ENCODE results near the gene ZNF879. TPM values are rescaled to one million over a fixed set of nuclear protein-coding genes. Genes with fewer than 3 reads are reported as not detected.

Gene ZNF879
- total RNA-seq, 1 donor from 2014 or later, result 7.2 TPM

DNA sequence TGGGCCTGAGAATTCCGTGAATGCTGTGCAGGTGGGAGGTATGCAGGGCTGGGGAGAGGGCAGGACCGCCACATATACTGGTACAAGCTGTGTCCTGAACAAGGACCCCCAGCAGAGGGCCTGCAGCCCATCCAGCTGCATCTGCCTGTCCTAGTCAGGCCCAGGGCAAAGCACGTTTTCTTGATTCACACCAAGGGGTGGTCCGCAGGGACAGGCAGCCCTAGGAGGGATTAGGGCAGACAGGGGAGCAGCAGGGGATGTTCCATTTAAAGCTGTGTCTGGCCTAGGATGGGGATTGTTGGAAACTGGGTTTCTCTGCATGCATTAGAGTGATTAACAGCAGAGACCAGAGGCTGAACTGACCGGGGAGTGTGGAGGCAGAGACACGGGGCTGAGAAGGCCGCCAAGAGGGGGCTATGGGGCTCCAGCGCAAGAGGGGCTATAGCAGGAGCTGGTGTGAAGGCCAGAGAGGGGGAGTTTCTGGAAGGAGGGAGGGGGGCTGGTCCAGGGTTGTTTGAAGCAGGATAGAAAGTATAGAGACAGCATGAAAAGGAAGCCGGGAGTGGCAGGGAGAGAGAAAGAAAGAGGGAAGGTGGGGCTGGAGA is 31.2 kb upstream of the ZNF879 start:
- no peaks in the 10 kb centered on the region for H3K36me3 Mint-ChIP-seq

DNA sequence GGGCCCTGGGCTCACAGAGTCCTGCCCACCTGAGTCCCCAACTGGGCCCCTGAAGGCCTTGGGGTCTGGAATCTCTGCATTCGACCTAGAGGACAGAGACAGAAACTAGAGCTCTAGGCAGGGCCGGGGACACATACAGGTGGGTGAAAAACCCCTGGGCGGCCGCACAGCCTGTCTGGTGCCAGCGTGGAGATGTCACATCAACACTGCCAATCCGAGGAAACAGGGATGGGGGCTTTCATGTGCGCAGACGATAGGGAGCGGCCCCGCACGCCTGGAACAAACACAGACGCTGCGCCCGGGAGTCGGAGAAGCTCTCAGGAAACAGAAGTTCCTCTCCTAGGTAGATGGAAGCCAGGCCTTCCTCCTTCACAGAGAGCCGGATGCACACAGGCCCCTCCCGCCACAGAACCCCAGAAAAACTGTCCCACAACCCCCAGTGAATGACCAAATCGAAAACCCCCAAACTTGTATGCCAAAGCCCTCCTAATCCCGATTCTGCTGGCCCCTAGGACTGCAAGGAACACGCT is 30.3 kb upstream of the ZNF879 start:
- H3K4me1 Mint-ChIP-seq (ENCODE audit: unreplicated experiment), result no peaks in the 10 kb centered on the region
- no peak overlapping the region for H3K27ac Mint-ChIP-seq
- H3K9me3 Mint-ChIP-seq, result no peaks in the 10 kb centered on the region
- TF ChIP-seq, protein P1, sequence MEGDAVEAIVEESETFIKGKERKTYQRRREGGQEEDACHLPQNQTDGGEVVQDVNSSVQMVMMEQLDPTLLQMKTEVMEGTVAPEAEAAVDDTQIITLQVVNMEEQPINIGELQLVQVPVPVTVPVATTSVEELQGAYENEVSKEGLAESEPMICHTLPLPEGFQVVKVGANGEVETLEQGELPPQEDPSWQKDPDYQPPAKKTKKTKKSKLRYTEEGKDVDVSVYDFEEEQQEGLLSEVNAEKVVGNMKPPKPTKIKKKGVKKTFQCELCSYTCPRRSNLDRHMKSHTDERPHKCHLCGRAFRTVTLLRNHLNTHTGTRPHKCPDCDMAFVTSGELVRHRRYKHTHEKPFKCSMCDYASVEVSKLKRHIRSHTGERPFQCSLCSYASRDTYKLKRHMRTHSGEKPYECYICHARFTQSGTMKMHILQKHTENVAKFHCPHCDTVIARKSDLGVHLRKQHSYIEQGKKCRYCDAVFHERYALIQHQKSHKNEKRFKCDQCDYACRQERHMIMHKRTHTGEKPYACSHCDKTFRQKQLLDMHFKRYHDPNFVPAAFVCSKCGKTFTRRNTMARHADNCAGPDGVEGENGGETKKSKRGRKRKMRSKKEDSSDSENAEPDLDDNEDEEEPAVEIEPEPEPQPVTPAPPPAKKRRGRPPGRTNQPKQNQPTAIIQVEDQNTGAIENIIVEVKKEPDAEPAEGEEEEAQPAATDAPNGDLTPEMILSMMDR (conservative IDR thresholded peaks at IDR 0.05), result no peak
- peaks cover 60% of the 10 kb centered on the region for H3K27me3 Mint-ChIP-seq
- no peaks in the 10 kb centered on the region for H3K36me3 Mint-ChIP-seq
- no peak for DNase-seq (ENCODE audit: extremely low spot score, unreplicated experiment)
- H3K4me3 Mint-ChIP-seq, result peak overlapping the region; percentile 51

More for the DNA sequence above, 31.2 kb upstream of the ZNF879 start:
- H3K9me3 Mint-ChIP-seq, result no peaks in the 10 kb centered on the region
- peaks cover 51% of the 10 kb centered on the region for H3K27me3 Mint-ChIP-seq
- no peaks in the 10 kb centered on the region for H3K4me1 Mint-ChIP-seq (ENCODE audit: unreplicated experiment)
- peak overlapping the region; percentile 44 for H3K4me3 Mint-ChIP-seq
- TF ChIP-seq, protein P1 (conservative IDR thresholded peaks at IDR 0.05), result no peak
- no peak for DNase-seq (ENCODE audit: extremely low spot score, unreplicated experiment)
- no peak overlapping the region for H3K27ac Mint-ChIP-seq

DNA sequence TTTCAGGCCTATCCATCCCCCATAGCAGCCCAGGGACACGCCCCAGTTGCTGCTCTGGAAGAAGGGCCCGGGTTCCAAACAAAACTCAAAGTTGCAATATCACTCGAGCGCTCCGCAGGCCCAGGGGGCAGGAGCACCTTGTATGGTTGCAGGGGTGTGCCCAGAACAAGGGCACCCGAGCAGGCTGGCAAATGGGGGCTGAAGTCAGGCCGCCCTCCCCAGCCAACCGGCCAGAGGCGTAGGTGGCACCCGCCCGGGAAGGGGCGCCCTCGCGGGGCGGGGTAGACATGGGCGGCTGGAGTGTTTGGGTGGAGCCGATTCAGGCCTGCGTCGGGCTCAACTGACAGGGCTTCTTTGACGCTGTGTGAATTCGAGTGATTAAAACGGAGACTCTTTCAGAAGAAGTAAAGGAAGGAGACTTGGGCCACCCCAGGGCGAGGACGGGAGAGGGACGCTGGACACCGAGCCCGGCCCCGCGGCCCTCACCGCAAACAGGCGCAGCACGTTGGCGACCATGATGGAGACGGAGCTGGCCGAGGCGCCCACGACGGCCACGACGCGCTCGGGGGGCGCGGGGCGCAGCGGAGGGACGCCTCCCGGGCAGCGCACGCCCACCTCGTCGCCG is 29.5 kb upstream of the ZNF879 start:
- TF ChIP-seq, protein P1 (conservative IDR thresholded peaks at IDR 0.05), result no peak
- no peak for DNase-seq (ENCODE audit: extremely low spot score, unreplicated experiment)
- no peaks in the 10 kb centered on the region for H3K4me1 Mint-ChIP-seq (ENCODE audit: unreplicated experiment)
- peaks cover 65% of the 10 kb centered on the region for H3K27me3 Mint-ChIP-seq
- H3K4me3 Mint-ChIP-seq, result no peak overlapping the region
- H3K36me3 Mint-ChIP-seq, result no peaks in the 10 kb centered on the region
- H3K9me3 Mint-ChIP-seq, result no peaks in the 10 kb centered on the region
- H3K27ac Mint-ChIP-seq, result no peak overlapping the region

DNA sequence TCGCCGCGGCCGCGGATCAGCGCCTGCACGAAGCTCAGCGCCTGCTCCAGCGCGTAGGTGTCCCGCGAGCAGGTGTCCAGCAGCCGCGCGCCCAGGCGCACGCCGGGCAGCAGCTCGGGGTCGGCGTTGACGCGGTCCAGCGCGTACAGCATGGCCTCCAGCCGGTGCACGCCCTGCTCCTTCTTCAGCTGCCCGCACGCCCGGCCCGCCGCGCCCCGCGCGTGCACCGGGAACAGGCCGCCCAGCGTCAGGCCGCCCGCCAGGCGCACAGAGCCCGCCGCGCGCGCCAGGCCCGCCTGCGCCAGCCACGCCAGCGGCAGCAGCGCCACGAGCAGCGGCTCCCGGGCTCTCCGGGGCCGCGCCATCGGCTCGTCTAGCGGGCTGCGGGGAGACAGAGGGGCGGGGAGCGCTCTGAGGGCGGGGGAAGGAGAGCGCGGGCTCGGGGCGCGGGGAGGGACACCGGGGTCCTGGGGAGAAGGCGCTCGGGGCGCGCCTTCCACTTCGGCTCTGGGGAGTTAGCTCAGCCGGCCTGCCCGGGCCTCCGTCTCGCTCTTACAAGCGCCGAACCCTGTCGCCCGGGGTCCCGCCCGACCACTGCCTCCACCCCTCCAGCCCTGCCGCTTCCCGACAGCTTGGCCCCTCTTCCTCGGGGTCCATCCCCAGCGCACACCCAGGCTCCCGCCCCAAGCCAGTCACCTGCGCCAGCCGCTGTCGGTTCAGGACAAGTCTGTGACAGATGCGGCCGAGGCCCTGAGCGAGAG is 28.8 kb upstream of the ZNF879 start, which contains the start of gene GRM6:
TSS of gene GRM6 (minus strand) at position 741 of the 761 bp plus-strand sequence. CDS start at position 365, 376 bp downstream.
- no peaks in the 10 kb centered on the region for H3K9me3 Mint-ChIP-seq
- H3K27ac Mint-ChIP-seq, result no peak within 1 kb of the TSS
- DNase-seq (ENCODE audit: extremely low spot score, unreplicated experiment), result no peak

DNA sequence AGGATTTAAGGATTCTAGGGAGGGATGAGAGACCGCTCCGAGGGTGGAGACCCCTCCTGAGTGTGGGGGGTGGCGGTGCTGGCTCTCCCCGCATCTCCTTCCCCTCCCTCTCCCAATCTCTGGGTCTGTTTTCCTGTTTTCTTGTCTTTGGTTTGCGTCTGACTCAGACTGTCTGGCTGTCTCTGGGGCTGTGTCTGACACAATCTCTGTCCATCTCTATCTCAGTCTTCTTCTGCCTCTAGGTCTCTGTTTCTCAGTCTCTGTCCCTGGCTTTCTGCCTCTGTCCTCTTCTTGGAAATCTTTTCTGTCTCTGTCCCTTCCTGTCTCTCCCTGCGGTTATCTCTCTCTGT is 28.3 kb upstream of the ZNF879 start:
- no peak for DNase-seq (ENCODE audit: extremely low spot score, unreplicated experiment)
- peaks cover 65% of the 10 kb centered on the region for H3K27me3 Mint-ChIP-seq
- H3K9me3 Mint-ChIP-seq, result no peaks in the 10 kb centered on the region
- H3K4me1 Mint-ChIP-seq (ENCODE audit: unreplicated experiment), result no peaks in the 10 kb centered on the region
- peak overlapping the region; percentile 64 for H3K4me3 Mint-ChIP-seq
- H3K27ac Mint-ChIP-seq, result no peak overlapping the region
- H3K36me3 Mint-ChIP-seq, result no peaks in the 10 kb centered on the region
- TF ChIP-seq, protein P1 (conservative IDR thresholded peaks at IDR 0.05), result no peak

More for the DNA sequence above, 28.8 kb upstream of the ZNF879 start, which contains the start of gene GRM6:
- no peaks in the 10 kb centered on the region for H3K4me1 Mint-ChIP-seq (ENCODE audit: unreplicated experiment)
- peak within 1 kb of the TSS; percentile 64 for H3K4me3 Mint-ChIP-seq
- no peaks in the 10 kb centered on the region for H3K36me3 Mint-ChIP-seq
- H3K27me3 Mint-ChIP-seq, result peaks cover 65% of the 10 kb centered on the region
- TF ChIP-seq, protein P1 (conservative IDR thresholded peaks at IDR 0.05), result no peak

Data from type B pancreatic cell (in vitro differentiated cells).